Measurements from ENCODE around the gene ART5.

Gene ART5, protein sequence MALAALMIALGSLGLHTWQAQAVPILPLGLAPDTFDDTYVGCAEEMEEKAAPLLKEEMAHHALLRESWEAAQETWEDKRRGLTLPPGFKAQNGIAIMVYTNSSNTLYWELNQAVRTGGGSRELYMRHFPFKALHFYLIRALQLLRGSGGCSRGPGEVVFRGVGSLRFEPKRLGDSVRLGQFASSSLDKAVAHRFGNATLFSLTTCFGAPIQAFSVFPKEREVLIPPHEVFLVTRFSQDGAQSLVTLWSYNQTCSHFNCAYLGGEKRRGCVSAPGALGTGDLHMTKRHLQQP

DNA sequence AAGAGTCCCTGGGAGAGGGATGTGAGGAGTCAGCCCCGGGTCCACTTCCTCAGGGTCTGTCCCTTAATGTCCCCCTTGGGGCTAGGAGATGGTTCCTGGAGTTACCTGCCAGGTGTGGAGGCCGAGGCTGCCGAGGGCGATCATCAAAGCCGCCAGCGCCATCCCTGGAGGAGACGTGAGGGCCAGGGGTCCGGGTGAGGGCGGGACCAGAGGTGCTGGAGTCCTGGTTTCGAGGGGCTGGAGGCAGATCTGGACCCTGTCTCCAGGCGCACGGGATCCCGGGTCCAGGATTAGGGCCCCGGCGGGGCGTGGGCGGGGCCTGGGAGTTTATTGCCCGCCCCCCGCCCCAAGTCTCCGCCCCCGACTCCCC, at the start of gene ART5:
ART5 (minus strand) TSS at position 292 of the 370 bp plus-strand sequence; CDS start at position 162, 130 bp downstream.
- DNase-seq (ENCODE audit: low read depth): no peak

GRCh38 chr11:3686751-3687150, 45.0 kb upstream of the ART5 start:
- DNase-seq (ENCODE audit: low read depth): no peak

- DNase-seq (ENCODE audit: low read depth): no peak
Measured at GRCh38 chr11:3685923-3686322, 44.1 kb upstream of the ART5 start.

GRCh38 chr11:3684819-3685172, 43.0 kb upstream of the ART5 start:
- no peak for DNase-seq (ENCODE audit: low read depth)

GRCh38 chr11:3684129-3684818, 42.5 kb upstream of the ART5 start:
- no peak for DNase-seq (ENCODE audit: low read depth)

- no peak for DNase-seq (ENCODE audit: low read depth)
Measured at GRCh38 chr11:3683039-3683438, 41.2 kb upstream of the ART5 start.

- DNase-seq (ENCODE audit: low read depth): no peak
Measured at GRCh38 chr11:3679077-3679476, 37.3 kb upstream of the ART5 start.

GRCh38 chr11:3675971-3676370, 34.2 kb upstream of the ART5 start:
- DNase-seq (ENCODE audit: low read depth): no peak

- DNase-seq (ENCODE audit: low read depth): no peak
Measured at GRCh38 chr11:3674189-3674588, 32.4 kb upstream of the ART5 start.

DNA sequence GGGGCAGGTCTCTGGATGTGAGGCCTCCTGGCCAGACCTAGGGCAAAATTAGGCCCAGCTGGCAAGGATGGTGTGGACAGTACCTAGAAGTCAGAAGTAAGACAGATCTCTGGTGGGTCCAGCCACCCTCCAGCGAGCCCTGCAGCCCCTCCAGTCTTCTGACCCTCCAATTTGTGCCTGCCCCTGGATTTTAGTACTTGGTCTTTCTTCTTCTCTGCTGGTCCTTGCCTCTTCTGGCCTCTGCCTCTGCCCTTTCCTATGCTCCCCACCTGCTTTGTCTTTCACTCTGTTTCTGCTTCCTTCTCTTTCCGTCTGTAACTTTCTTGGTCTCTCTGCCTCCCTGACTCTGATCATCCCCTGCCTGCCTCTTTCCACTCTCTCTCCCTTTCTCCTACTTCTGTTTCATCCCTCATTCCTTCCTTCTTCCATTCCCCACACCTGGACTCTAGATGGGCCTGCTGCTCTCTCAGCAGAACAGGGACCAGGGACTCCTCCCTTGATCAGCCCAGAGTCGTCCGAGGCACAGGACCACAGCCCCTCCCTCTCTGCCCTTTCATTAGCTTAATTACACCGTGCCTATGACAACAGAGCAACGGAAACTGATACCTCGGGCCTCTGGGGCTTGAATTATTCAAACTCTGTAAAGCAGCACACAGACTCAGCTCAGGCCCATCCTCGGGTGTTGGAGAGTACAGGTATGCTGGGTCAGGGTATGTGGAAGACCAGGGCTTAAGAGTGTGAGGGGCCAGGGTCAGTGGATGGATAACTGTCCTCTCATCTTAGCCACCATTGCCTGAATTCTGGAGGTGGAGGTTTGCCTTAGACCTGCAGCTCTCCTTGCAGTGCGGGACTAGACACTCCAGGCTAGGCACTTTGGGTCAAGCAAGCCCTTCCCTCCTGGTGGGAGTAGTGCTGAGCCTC, 29.8 kb upstream of the ART5 start, which contains the start of gene CHRNA10:
CHRNA10 (minus strand) TSS at position 51 of the 921 bp plus-strand sequence. CDS start 72 bp downstream, outside the sequence.
- no peak for DNase-seq (ENCODE audit: low read depth)

DNA sequence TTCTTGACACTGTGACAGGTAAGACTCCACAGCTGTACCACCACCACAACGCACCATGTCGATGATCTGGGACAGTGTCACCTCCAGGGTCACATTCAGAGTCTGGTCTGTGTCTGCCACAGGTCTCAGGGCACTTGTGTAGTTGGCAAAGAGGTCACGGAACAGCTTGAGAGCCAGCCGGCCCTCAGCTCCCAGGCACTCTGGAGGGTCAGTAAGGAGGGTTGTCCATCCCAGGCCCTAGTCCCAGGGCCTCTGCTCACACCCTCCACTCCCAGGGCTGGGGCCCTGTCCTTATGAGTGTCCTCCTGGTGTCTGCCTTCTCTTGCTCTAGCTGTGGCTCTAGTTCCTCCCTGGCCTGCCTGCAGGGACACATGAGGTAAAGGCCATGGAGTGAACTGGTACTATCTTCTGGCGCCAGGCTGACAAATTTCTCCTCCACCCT, 28.0 kb upstream of the ART5 start:
- DNase-seq (ENCODE audit: low read depth): no peak

GRCh38 chr11:3669128-3669527, 27.3 kb upstream of the ART5 start:
- DNase-seq (ENCODE audit: low read depth): no peak

DNA sequence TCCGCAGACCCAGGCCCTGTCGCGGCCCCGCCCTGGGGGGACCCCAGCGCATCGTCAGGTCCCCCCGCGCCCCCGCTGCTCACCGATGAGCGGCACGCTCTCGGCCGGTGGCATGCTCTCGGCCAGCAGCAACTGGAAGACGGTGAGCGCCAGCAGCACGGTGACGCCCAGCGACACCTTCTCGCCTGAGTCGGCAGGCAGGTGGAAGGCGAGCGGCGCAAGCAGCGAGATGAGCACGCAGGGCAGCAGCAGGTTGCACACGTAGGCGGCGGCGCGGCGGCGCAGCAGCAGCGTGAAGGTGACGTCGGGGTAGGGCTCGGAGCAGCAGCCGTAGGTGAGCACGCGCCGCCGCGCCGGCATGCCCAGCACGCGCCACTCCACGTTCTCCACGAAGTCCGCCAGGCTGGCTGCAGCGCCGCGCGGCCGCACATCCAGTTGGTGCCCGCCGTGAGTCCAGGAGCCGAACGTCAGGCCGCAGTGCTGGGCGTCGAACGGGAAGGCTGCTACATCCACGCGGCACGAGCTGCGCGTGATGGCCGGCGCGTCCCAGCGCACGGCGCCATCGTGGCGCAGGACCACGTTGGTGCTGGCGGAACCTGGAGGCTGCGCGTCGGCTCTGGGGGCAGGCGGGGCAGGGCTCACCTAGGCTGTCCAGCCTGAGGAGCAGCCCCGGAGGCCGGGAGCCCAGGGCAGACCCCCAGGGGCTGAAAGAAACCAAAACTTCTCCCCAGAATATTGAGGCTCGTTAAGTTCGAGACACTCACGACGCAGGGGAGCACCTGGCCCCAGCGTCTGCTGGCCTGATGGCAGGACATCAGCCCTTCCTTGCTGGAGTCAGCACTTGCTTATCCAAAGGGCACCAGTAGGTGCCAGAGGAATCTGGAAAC, 25.6 kb upstream of the ART5 start:
- DNase-seq (ENCODE audit: low read depth): no peak

GRCh38 chr11:3666023-3666530, 24.3 kb upstream of the ART5 start:
- DNase-seq (ENCODE audit: low read depth): no peak

GRCh38 chr11:3665336-3666022, 23.7 kb upstream of the ART5 start:
- no peak for DNase-seq (ENCODE audit: low read depth)

DNA sequence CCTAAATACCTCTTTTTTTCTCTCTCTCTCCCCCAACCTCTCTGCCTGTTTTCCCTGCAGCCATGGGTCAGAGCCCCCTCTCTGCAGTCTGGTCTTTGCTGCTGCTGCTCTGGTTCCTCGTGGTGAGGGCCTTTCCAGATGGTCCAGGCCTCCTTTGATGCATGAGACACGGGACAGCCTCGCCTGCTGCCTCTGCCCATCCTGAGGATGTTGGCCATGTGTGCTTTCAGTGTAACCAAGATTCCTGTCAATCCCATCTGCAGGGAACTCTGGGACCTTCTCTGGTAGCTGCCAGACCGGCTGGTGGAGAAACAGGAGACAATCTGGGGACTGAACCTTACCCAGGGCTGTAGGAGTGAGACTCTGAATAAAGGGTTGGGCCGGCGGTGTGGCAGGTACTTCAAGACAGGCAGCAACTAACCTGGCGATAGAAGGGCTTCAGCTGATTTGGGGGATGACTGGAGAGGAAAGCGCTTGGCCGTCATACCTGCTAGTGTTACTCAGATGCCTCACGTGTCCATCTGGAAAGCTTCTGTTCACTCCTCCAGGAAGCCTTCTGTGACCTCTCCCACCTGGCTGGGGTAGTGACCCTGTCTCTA, 22.3 kb upstream of the ART5 start:
- no peak for DNase-seq (ENCODE audit: low read depth)

GRCh38 chr11:3662856-3663255, 21.1 kb upstream of the ART5 start:
- DNase-seq (ENCODE audit: low read depth): no peak

- DNase-seq (ENCODE audit: low read depth): no peak
Measured at GRCh38 chr11:3660960-3661359, 19.2 kb upstream of the ART5 start.

DNA sequence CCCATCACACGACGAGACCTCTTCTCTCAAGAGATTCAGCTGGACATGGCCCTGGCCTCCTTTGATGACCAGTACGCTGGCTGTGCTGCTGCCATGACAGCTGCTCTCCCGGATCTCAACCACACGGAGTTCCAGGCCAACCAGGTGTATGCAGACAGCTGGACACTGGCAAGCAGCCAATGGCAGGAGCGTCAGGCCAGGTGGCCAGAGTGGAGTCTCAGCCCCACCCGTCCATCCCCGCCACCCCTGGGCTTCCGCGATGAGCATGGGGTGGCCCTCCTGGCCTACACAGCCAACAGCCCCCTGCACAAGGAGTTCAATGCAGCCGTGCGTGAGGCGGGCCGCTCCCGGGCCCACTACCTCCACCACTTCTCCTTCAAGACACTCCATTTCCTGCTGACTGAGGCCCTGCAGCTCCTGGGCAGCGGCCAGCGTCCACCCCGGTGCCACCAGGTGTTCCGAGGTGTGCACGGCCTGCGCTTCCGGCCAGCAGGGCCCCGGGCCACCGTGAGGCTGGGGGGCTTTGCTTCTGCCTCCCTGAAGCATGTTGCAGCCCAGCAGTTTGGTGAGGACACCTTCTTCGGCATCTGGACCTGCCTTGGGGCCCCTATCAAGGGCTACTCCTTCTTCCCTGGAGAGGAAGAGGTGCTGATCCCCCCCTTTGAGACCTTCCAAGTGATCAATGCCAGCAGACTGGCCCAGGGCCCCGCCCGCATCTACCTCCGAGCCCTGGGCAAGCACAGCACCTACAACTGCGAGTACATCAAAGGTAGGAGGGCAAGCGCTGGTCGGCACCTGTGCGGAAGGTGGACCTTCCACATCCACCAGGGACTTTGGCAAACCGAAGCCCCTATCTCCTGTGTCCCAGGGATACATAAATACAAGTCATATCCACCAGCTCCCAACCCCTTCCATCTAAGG, 18.1 kb upstream of the ART5 start:
- DNase-seq (ENCODE audit: low read depth): no peak

Measured in GM04503 (cell line).